Measurements from ENCODE around the gene CNOT6.

- TF ChIP-seq CTCF (conservative IDR thresholded peaks at IDR 0.05; ENCODE audit: low read depth, low read length) (0 out of 2 replicates have a peak, but pooled peaks have one; percentile 11), EZH2 (IDR thresholded peaks at IDR 0.05; ENCODE audit: borderline replicate concordance, low read depth, low read length, poor library complexity, severe bottlenecking) (no peak)
Measured at GRCh38 chr5:180494510-180495181, 467 bp downstream of the CNOT6 start.
